Right kidney (tissue), 1 donor: ENCODE measurements around the gene ANKRD11.
"Not testable (repeated sequence)": the region's sequence is repeated elsewhere in the genome, so short reads cannot be mapped to it uniquely, and the experiment has no call there.

Experiments used
- DNase-seq: peaks from one replicate; pipeline ENCODE4 v3.0.0-alpha.2; 2016

ANKRD11 gene

DNA sequence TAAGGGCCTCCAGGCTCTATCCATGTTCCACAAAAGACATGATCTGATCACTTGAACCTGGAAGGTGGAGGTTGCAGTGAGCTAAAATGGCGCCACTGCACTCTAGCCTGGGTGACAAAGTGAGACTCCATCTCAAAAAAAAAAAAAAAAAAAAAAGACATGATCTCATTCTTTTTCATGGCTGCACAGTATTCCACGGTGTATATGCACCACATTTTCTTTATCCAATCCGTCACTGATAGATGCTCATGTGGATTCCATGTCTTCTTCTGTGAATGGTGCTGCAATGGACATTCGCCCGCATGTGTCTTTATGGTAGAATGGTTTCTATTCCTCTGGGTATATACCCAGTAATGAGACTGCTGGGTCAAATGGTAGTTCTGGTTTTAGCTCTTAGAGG is 124.4 kb downstream of the ANKRD11 start:
- DNase-seq: no peak

DNA sequence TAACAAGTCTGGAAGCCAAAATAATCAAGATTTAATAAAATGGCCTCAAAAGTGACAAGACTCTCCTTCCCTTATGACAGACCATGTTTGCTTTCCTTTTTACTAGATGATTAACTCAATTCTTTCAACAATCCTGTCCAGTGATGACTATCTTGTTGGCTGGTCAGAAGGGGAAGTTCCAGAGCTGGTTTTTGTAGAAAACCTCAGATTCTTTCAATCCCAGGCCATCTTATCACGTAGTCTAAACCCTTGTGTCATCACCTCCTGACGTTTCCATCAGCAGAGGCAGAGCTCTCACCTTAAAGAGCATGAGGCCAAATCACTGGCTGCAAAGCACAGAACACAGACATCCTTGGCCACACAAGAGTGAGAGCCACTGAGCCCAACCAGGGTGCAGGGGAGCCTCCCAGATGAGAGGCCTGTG is 125.3 kb downstream of the ANKRD11 start:
- DNase-seq: no peak

DNA sequence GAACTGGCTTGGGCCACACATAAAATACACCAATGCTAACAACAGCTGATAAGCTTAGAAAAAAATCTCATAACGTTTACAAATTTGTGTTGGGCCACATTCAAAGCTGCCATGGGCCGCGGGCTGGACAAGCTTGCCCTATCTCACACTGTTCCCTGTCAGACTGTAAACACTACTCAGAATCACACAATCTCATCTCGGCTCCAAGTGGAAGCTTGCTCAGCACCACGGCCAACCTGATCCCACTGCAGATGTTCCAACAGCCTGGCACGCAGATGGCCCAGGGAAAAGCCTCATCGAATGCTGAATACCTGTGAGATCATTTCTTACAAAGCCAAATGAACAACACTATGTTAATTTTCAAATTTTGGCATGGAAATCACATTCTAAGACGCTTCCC is 125.8 kb downstream of the ANKRD11 start:
- DNase-seq: no peak

DNA sequence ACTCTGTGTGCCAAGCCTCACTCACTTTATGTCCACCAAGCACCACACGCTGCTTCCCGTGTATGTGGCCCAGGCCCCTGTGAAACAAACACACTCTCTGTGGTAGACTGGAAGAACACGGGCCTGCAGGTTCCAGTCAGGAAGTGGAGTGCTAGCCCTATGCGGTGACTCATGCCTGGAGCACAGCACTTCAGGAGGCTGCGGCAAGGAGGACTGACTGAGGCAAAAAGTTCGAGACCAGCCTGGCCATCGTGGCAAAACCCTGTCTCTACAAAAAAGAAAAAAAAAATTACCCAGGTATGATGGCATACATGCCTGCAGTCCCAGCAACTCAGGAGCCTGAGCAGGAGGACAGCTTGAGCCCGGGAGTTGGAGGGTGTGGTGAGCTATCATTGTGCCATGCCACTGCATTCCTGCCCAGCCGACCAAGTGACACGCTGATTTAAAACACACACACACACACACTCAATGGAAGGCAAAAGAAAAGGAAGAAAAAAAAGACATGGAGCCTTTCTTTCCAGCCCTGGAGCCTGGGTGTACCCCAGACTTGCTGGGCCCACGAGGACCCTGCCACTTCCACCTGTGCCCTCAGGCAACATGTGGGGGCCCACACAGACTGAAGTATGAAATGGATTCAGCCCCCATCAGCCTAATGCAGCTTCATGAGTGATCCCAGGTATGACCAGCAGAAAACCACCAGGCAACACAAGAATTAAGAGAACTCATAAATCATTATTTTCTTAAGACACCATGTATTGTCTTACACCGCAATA is 126.6 kb downstream of the ANKRD11 start:
- no peak for DNase-seq

DNA sequence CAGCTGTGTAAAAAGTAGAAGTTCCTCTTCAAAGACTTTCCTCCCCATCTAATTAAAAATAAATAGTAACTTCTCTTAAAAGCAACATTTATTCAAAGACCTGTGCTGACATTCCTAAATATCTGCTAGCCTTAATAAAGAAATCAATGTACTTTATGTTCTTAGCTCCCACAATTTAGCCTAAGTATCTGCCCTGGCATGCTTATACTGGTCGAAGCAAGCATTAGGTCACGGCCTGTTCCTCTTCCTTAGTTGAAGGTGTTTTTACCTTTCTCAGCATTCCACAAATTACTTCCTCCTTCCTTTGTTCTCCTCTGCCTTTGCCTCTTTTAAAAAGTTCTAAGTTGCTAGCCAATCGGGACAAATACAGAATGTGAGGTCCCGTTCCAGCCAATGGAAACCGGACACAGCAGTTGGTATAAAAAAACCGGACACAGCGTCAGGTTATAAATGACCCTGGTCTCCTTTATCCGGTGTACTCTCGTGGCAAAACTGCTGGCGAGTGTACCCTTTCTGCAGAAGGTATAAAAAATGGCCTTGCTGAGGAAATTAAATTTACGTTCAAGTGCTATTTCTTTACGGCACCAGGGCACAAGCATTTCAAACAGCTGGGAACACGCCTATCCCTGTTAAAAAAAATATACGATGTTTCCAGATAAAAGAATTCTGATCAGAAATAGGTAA is 127.7 kb downstream of the ANKRD11 start:
- DNase-seq: not testable (repeated sequence)

DNA sequence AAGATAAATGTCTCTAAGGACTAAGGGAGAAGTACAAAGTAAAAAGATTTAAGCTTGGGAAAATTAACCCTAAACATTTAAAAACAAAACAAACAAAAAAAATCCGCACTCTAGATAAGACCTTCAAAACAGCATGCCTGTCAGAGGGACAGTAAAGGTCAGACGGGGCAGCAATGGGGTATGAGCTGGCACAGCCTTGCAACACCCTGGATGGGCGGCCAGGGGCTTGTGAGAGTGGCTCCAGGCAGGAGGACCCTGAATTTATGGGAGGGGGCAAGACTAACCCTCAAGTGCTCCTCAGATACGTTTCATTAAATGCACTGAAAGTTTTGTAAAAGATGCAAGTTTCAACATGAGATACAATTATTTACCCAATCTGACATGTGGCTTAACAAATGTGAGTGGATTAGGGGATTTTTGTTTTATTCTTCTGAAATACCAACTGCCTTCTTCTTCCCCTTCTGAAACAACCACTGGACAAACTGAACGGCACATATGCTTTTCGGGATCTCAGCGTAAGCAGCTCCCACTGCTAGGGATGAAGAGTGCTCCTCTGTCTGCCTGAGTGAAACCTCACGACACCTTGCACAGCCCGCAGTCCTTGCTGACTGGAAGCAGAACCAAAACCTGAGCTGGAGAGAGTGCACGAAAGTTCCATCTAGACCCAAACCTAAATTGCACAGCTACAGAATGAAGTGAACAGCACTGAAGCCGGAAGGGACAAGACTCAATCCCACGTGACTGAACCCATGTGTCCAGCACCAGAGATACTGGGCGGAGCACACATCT is 128.4 kb downstream of the ANKRD11 start:
- no peak for DNase-seq

DNA sequence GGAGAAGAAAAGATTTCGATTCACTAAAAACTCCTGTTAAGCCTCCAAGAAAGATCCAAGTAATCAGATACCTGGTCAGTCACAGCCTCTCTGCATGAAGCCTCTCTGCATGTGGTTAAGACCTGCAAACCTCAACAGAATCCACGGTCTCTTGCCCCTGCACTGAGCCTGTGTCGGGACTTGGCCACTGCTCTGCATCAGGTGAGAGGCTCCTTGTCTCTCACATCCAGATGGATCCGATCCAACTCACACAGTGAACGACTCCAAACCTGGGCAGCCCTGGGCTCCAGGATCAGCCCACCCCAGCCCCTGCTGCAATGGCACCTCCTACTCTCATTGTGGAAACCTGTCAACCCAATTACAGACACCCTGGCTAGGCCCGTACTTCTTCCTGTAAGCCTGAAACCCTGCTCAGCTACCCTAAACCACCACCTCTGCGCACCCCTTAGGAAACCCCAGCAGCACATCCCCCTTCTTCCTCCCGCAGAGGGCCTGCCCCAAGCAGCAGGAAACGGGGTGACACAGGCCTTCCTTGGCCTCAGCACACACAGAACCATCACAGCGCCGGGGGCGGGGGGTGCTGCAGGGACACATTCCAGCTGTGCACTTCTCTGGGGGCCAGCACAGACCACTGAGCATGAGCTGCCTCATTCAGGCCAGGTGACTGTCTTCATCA is 129.5 kb downstream of the ANKRD11 start:
- no peak for DNase-seq

DNA sequence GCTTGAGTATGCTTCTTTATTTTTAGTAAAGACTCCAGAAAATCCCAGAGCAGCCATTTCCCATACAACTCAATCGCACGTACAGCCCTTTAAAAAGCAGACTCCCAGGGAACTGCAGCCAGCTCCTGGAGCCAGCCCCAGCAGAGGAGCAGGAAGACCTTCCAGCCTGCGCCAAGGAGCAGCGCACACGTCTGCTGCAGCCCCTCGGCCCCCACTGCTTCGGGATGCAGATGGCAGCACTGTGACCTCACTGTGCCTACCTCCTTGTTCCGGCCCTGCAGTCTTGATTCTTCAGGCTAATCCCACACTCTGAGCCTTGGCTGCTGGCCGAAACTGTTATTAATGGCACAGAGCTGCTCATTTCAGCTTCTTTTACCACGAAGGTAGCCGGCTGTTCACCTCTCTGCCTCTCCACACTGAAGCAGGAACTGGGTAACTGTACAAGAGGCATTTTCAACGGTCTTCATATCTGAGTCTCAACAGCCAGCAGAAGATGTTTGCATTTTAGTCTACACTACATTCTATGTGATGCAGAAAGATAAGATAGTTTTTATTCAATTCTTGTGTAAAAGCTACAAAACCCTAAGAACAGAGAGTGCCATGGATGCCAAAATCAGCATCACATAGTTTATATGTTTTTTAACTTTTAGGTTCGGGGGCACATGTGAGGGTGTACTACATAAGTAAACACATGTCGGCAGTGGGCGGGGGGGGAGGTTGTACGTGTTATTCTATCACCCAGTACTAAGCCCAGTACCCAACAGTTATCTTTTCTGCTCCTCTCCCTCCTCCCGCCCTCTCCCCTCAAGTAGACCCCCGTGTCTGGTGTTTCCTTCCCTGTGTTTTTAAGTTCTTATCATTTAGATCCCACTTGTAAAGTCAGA is 130.9 kb downstream of the ANKRD11 start:
- DNase-seq: no peak

DNA sequence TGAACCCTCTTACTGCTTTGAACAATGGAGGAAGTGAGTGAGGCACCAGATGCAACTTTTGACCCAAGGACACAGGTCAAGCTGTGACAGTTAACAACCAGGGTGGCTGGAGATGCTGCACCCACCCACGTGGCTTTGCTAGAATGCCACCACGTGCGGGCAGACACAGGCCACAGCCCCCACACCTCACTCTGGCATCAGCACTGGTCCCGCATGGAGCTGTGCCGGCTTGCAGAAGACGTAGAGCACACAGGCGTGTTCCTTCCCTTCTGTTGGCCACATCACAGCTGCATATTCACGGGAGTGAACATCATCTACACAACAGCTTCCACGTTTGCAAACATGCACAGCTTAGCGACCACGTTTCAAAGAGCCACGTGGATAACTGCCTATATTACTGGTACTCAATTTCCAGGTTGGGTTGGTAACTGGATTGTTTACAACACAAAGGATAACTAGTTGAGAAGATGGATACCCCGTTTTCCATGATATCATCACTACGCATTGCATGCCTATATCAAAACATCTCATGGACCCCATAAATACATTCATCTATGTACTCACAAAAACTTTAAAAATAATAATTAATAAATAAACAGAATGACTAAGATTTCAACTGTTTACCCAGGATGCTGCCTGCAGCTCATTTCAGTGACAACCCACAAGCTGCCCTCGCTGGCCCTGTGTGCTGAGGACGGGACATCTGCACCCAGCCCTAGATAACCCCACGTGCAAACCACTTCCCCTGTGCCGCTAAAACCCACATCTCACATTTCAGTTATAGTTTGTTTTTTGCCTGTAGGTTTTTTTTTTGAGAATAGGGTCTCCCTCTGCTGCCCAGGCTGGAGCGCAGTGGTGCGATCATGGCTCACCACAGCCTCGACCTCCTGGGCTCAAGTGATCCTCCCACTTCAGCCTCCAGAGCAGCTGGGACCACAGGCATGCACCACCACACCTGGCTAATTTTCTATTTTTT is 132.0 kb downstream of the ANKRD11 start:
- no peak for DNase-seq

DNA sequence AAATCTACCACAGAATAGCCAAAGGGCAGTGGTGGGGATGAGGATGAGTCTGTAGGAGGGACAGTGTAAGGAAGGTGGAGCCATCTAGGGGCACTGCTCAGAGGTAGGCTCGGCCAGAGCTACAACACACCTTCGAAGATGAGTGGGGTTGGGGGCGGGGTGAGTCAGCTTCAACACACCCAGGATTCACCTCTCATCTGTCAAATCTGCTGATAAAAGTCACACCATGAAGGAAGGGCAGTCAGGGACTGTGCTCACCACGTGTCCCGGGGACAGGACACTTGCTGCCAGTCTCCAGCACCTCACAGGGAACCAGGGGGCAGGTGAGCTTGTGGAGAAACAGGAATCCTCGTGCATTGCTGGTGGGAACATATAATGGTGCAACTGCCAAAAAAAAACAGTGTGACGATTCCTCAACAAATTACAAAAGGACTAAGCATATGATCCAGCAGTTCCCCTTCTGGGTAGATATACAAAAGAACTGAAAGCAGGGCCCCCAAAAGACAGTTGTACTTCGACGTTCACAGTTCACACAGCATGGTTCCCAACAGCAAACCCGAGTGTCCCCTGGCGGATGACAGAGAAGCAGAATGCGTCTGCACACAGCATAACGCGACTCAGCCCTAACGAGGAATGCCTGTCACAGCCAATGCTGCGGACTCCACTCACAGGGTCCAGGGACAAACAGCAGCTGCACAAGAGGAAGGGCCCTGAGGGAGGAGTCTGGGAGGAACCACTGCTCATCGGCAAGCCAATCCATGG is 133.1 kb downstream of the ANKRD11 start:
- no peak for DNase-seq

DNA sequence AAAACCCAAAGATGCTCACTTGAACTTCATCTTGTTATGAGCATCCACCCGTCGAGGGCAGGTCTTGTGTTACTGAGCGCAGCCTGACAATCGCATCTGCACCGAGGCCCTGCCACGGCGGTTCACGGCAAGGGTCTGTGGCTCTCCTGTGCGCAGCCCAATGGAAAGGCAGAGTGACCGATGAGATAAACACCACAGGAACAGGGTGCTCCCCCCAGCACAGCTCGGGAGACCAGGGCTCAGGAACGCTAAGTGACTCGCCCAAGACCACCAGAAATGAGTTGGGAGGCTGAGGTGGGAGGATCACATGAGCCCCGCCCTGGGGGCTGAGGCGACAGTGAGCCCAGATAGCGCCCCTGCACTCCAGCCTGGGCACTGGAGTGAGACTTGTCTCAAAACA is 134.7 kb downstream of the ANKRD11 start:
- no peak for DNase-seq

DNA sequence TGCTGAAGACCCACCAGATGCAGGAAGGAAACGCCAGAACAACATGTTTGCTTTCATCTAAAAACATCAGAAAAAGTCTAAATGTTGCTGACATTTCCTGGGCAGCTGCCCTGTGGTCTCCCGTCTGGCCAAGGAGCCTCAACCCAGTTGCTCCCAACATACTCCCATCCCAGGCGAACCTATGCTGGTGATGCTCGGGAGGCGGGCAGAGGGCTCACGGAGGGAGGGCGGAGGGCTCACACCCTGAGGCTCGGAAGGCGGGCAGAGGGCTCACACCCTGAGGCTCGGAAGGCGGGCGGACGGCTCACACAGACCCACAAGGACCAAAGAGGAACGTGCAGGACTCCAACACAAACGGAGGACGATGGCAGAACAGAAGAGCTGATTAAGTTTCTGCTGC is 135.4 kb downstream of the ANKRD11 start:
- no peak for DNase-seq

DNA sequence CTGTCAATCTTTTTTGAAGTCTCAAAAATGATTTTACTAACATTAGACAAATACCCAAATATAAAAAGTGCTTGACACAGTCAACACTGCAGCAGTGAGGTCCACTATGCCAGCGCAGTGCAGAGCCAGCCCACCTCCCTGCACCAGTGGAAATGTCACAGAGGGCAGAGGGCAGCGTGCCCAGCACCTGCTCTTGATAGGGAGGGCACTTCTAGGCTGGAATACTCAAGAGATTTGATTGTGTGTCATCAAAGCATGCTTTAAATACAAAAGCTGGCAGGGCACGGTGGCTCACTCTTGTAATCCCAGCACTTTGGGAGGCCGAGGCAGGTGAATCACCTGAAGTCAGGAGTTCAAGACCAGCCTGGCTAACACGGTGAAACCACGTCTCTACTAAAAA is 136.0 kb downstream of the ANKRD11 start:
- DNase-seq: no peak

DNA sequence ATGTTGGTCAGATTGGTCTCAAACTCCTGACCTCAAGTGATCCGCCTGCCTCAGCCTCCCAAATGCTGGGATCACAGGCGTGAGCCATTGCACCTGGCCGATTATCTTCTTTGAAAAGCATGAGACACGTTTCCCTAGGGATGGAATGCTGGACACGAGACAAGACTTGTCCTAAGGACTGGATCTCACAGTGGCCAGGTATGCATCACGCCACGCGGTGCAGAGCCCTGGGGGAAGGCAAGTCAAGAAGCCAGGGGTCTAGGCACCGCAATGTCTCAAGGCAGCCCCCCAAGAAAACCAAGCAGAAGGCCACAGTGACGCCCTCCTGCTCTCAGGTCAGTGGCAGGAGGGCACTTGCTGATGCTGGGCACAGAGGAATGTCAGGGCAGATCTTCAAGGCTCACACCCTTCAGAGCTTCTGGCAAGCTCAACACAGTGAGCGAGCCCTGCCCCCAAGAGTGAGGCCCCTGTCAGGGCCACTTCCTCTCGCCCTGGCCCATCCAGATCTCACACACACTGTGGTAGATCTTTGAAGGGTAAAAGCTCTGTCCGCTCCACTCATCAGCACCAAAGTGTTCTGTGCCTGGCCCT is 138.2 kb downstream of the ANKRD11 start:
- DNase-seq: no peak

DNA sequence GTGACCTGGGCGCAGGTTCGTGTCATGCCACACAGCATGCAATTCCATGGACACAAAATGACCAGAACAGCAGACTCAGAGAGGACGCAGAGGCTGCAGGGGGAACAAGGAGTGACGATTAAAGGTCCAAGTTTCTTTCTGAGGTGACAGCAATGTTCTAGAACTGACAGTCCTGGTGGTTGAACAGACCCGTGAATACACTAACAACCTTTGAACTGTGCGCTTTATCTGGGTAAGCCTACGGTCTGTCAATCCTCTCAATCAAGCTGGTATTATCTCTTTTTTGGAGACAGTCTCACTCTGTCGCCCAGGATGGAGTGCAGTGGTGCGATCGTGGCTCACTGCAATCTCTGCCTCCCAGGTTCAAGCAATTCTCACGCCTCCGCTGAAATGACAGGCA is 138.7 kb downstream of the ANKRD11 start:
- no peak for DNase-seq

DNA sequence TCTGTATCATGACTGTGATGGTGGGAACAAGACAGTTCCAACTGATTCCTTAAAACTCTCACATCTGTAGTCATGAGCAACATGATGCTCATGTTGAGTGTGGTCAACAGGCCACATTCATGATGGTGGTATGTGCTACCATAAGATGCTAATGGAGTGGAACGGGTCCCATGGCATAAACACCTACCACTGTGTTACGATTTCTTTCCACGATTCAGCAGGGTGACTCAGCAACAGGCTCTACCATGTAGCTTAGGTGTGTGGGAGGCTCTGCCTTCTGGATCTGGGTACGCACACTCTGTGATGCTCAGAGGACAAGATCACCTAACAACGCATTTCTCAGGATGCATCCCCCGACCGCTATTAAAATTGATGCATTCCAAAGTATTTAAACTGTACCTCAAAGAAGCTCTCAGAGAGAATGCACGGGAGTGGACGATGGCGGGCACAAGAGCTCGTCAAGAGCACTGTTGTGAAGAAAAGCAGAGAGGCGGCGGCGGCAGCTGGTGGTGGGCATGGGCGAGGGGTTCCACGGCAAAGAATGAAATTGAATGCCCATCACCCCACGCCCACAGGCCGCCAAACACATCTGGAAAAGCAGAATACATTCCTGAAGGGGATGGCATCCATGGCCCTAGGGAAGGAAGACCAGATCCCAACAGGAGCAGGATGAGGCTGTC is 139.5 kb downstream of the ANKRD11 start:
- DNase-seq: no peak

DNA sequence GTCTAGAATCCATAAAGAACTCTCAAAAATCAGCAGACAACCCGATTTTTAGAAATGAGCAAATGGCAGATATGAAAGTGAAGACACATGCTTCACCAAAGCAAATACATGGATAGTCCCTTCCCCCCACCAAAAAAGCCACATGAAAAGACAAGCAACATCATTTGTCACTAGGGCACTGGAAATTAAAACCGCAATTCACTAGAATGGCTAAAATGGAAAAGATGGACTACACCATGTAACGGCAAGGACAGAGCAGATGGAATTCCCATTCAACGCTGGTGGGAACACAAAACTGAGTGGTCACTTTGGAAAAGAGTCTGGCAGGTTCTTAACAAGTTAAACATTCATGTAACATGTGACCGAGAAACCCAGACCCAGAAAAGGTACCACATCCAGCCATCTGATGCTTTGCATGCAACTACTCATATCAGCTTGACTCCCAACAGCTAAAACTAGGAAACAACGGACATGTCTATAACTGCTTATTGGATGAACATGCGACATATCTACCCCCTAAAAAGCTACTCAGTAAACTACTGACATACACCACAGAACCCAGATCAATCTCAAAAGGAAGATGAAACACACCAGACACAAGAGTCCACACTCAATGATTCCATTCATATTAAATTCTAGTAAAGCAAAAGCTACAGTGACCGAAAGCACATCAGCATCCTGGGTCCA is 140.3 kb downstream of the ANKRD11 start:
- DNase-seq: no peak

DNA sequence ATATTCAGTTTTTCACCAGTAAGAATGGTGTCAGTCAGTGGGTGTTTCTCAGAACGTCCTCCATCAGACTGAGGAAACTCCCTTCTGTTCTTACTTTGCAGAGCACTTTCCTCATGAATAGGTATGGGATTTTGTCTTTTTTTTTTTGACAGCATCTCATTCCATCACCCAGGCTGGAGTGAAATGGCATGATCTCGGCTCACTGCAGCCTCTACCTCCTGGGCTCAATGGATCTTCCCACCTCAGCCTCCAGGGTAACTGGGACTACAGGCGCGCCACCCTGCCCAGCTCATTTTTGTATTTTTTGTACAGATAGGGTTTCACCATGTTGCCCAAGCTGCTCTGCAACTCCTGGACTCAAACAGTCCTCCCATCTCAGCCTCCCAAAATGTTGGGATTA is 142.6 kb downstream of the ANKRD11 start:
- DNase-seq: no peak
